DOHH2 (cell line): Measurements from ENCODE around the gene SLX4IP.

ENCODE experiments used
- EZH2phosphoT487 ChIP-seq: fragments of 200-600 bp; sonication (generic); IDR thresholded peaks from 2 replicates; pipeline ENCODE4 v1.6.1; 2017; ENCODE audit warnings: borderline replicate concordance, mild to moderate bottlenecking, antibody characterized with exemption, low read length, moderate library complexity, mixed read lengths
- TF ChIP-seq, protein P1 (sequence below): fragments of 200-600 bp; sonication (generic); IDR thresholded peaks from one replicate; pipeline ENCODE4 v1.5.1; 2014; ENCODE audit warnings: antibody characterized with exemption, mild to moderate bottlenecking, low read depth, low read length; ENCODE audit not compliant: poor library complexity, severe bottlenecking

DNA sequence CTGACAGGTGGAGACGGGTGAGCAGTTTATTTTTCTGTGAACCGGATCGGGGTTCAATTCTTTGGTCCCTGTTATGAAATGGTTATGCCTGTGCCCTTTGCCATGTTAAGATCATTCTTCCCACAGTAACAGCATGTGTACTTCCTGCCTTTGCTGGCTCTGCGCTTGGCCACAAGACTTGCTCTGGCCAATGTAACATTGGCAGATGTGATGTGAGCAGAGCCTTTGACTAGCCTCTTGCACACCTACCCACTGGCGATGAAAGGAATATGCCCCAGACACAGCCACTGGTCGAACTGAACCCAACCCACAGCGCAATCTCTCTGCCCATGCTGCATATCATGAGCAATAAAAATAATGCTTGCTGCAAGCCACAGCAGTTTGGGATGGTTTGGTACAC, 206.8 kb downstream of the SLX4IP start:
- TF ChIP-seq, protein P1, sequence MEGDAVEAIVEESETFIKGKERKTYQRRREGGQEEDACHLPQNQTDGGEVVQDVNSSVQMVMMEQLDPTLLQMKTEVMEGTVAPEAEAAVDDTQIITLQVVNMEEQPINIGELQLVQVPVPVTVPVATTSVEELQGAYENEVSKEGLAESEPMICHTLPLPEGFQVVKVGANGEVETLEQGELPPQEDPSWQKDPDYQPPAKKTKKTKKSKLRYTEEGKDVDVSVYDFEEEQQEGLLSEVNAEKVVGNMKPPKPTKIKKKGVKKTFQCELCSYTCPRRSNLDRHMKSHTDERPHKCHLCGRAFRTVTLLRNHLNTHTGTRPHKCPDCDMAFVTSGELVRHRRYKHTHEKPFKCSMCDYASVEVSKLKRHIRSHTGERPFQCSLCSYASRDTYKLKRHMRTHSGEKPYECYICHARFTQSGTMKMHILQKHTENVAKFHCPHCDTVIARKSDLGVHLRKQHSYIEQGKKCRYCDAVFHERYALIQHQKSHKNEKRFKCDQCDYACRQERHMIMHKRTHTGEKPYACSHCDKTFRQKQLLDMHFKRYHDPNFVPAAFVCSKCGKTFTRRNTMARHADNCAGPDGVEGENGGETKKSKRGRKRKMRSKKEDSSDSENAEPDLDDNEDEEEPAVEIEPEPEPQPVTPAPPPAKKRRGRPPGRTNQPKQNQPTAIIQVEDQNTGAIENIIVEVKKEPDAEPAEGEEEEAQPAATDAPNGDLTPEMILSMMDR: no peak
- no peak for TF ChIP-seq EZH2phosphoT487
